ENCODE measurements around the gene THADA.
"Not testable (repeated sequence)": the region's sequence is repeated elsewhere in the genome, so short reads cannot be mapped to it uniquely, and the experiment has no call there.

Gene THADA

GRCh38 chr2:43321446-43321845 lies 274.4 kb downstream of the THADA start:
- no peak for DNase-seq

DNA sequence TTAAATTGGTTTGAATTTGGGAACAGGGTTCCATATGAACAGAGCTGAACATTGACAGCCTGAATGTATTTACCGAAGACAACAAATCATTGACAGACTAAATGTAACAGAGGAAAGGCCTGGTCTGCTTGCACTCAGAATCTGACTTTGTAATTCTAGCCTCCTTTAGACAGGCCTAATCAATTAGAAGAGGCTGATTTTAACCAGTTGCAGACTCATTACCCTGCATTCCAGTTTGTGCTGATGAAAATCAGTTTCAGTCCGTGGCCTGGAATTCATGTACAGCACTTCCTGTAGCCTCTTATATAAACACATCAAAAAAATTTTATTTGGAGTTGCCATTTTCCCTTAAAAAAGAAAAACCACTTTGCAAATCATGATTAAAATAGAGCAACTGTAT lies 276.3 kb downstream of the THADA start:
- DNase-seq, result peak; percentile 84

DNA sequence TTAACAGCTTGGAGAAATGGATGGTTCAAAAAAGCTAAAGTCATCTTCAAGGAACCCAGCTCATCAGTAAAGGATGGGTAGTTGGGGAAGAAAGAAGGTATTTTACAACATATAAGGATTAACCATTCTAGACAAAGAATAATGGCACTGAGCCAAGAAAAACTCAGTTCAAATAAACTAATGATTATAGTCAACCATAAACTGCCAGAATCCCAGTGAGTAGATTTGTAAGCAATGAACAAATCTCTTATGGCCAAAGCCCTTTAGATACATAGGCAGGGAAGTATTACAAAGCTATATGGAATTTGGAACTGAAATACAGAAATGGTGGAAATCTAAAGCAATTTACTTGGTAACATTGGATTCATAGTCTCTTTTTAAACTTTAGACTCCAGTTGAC lies 277.0 kb downstream of the THADA start:
- peak; percentile 92 for DNase-seq

GRCh38 chr2:43317680-43318079 lies 278.2 kb downstream of the THADA start:
- DNase-seq, result peak; percentile 37

GRCh38 chr2:43317194-43317593 lies 278.6 kb downstream of the THADA start:
- DNase-seq, result no peak

- no peak for DNase-seq
Measured at GRCh38 chr2:43315482-43315881, 280.4 kb downstream of the THADA start.

- no peak for DNase-seq
Measured at GRCh38 chr2:43314299-43314927, 281.4 kb downstream of the THADA start.

DNA sequence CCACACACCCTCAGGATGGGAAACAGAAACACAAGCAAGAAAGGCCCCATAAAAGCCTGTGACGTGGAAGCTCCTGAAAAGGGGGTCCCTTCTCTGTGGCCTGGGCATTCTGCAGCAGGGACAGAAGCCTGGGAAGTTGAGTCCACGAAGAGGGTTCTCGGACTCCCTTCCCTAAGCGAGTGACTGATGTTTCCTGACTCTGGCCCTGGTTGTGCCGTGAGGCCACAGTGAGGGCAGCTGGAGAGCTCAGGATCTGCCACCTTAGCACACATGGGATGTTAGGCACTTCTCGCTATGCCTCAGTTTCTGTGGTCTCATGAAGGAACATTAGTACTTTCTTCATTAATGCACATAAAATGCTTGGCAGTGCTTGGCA lies 282.2 kb downstream of the THADA start:
- no peak for DNase-seq

GRCh38 chr2:43312755-43313641 lies 282.8 kb downstream of the THADA start:
- DNase-seq, result peak; percentile 54

DNA sequence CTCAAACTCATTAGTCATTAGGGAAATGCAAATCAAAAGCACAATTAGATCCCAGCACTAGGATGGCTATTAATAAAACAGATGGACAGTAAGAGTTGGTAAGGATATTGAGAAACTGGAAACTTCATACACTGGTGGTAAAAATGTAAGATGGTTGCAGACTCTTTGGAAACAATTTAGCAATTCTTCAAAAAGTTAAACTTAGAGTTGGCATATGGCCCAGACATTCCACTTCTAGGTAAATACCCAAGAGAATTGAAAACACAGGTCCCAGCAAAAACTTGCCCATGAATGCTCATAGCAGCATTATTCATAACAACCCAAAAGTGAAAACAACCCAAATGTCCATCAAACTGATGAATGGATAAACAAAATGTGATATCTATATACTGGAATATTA lies 284.6 kb downstream of the THADA start:
- peak; percentile 81 for DNase-seq

GRCh38 chr2:43309935-43310334 lies 285.9 kb downstream of the THADA start:
- DNase-seq, result no peak

DNA sequence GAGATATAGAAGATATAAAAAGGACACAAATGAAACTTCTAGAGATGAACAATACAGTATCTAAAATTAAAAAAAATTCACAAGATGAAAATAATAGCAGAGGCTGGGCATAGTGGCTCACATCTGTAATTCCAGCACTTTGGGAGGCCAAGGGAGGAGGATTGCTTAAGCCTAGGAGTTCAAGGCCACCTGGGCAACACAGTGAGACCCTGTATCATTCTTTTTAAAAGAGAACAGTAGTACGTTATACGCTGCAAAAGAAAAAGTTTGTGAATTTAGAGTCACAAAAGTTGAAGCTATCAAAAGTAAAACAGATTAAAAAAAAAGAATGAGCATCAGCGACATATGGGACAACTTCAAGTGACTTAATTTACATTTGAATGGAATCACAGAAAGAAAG lies 287.9 kb downstream of the THADA start:
- no peak for DNase-seq

DNA sequence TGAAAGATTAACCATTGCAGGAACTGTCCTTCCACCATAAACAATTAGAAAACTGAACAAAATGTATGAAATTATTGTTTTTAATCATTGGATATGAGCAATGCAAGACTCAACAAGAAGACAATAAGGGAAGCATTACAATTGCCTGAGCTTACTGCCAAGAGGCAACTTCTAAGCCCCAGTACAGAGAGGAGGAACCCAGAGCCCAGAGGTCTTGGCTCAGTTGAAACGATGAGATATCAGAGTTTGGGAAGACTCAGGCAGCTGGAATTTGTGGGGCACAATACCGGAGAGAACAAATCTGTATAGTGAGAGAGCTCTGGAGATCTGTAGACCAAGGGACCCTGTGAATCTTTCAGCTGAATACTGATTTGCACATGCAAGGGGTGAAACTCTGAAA lies 288.8 kb downstream of the THADA start:
- no peak for DNase-seq

DNA sequence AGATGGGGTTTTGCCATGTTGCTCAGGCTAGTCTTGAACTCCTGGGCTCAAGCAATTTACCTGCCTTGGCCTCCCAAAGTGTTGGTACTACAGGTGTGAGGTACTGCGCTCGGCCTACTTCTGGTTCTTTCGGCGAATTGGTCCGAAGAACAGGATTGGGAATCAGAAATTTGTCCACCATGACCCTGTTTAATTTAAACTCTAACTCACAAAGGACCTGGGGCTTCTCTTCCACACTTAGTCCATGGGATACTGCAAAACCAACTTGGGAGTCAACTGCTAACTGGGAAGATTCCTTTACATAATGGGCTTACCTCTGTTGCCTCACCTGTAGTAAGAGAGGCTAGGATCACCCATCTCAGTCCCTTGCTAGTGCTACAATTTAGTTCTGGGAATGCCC lies 289.6 kb downstream of the THADA start:
- DNase-seq, result no peak

GRCh38 chr2:43305517-43305916 lies 290.3 kb downstream of the THADA start:
- DNase-seq, result no peak

GRCh38 chr2:43305012-43305411 lies 290.8 kb downstream of the THADA start:
- no peak for DNase-seq

DNA sequence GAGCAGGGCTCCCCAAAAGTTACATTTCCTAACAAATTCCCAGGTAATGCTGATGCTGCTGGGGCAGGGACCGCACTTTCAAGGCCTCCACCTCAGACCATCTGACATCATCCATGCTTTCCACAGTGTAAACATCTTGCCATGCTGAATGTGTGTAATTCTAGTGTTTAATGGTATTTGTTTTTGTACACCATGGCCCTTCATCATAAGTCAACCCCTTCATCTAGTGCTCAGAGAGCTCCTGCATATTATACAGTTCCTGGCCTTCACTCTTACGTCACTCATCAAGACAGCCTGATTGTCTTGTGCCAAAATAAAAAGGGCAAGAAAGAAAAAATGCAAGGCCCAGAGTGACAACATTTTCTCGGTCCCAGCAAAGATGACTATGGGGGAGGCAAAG lies 291.9 kb downstream of the THADA start:
- no peak for DNase-seq

DNA sequence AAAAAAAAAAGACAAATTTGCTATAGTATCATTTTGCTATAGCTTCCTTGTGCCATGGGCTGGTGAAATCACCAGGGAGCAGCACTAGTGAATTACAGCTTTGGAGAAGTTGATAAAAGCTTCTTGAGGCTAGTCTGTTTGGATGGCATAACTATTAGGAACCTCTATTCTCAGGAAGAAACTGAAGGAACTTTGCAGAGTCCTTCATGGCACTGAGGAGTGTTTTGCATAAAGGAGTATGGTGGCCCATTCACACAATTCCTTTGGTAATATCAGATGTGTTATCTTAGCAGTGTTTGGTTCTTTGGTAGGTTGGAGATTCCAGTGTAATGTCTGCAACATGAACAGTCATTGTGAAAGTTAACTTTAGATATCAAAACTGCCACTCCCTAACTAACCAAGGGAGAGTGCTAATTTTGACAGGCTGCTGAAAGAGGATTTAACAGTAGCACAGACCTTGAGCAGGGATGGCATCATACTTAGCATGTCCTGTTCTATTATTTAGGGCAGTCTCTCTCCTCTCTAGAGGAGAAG lies 292.8 kb downstream of the THADA start:
- no peak for DNase-seq

GRCh38 chr2:43302182-43302960 lies 293.5 kb downstream of the THADA start:
- no peak for DNase-seq

DNA sequence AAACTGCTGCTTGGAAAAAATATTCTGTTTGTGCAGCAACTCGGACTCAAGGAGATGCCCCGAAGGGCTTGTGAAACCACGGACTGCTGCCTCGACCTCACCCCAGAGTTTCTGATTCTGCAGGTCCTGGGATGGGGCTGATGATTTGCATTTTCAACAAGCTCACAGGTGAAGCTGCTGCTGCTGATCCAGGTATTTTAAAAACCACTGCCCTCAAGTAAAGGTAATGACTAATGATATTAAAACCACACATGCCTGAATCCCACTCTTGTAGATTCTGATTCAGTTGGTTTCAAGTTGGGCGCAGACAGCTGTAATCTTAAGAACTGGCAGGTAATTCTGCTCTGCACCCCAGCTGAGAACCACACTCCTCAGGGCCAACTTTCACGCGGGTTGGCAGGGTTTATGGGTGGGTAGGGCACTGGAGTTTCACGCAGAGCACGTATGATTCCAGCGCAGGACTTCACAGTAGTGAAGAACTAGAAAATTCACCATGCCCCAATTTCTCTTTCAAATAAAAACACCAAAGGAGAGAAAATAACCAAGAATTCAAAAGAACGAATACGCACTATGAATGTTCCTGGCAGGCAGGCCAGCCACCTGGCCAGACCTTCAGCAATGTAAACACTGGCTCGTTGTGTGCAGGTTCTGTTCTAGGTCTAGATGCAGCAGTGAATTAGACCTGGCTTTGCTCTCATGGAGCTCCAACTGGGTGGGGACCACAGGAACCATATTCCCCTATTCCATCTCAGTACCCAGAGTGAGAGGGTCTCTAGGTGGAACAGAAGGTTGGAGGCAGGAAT lies 294.9 kb downstream of the THADA start:
- DNase-seq, result no peak

- DNase-seq, result no peak
Measured at GRCh38 chr2:43300222-43300621, 295.6 kb downstream of the THADA start.

DNA sequence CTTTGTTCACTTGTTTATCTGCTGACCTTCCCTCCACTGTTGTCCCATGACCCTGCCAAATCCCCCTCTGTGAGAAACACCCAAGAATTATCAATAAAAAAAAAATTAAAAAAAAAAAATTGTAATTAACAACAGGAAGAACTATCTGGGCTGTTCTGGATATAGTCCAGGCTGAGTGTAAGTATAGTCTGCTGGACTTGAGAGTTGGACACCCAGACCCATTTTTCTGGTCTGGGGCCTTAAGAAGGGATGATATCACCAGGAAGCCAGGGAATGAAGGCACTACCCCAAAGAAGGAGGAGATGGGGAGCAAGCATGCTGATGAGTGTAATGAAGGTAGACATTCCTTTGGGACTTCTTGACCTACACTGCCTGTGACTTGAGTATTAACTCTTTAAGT lies 297.3 kb downstream of the THADA start:
- DNase-seq, result no peak

DNA sequence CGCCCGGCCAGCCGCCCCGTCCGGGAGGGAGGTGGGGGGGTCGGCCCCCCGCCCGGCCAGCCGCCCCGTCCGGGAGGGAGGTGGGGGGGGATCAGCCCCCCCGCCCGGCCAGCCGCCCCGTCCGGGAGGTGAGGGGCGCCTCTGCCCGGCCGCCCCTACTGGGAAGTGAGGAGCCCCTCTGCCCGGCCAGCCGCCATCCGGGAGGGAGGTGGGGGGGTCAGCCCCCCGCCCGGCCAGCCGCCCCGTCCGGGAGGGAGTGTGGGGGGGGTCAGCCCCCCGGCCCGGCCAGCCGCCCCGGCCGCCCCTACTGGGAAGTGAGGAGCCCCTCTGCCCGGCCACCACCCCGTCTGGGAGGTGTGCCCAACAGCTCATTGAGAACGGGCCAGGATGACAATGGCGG lies 298.1 kb downstream of the THADA start:
- not testable (repeated sequence) for DNase-seq
